Nucleus accumbens (tissue), 56 donors: ENCODE results near the gene KRT39.
A peak's percentile ranks its signal among the peaks of the same experiment; 100 is the strongest.

Experiments
- DNase-seq, 56 donors: peaks; one replicate each; lab custom pipeline; 2025; lab: John Stamatoyannopoulos, UW

The KRT39 gene

GRCh38 chr17:40909351-40909750 lies 57.4 kb downstream of the KRT39 start:
- DNase-seq: peak in 49 of 56 donors; percentile 4 to 82 (median 45)
